ENCODE results near the gene GRSF1. TPM values are rescaled to one million over a fixed set of nuclear protein-coding genes. Genes with fewer than 3 reads are reported as not detected.

Gene GRSF1
- total RNA-seq, 2 experiments from 2014 or later: 32.8 to 67.0 TPM

- H3K36me3 ChIP-seq (ENCODE audit: insufficient read depth, low read length): no peaks in the 10 kb centered on the region
- TF ChIP-seq CTCF (conservative IDR thresholded peaks at IDR 0.05; ENCODE audit: low read length) (no peak), EZH2phosphoT487 (IDR thresholded peaks at IDR 0.05; ENCODE audit: borderline replicate concordance, low read depth, low read length) (no peak)
- peak overlapping the region; percentile 8; the same call in 1 of the 2 replicates for H2AFZ ChIP-seq (ENCODE audit: low read length)
- CTCF ChIA-PET (ENCODE audit: unreplicated experiment): no interaction called here
- H3K79me2 ChIP-seq (ENCODE audit: insufficient read depth, low read depth, low read length): no peaks in the 10 kb centered on the region
- no peaks in the 10 kb centered on the region for H3K9me3 ChIP-seq (ENCODE audit: low read length)
- no peak overlapping the region for H3K27ac ChIP-seq (ENCODE audit: low read depth, low read length, poor library complexity, severe bottlenecking)
- DNase-seq (ENCODE audit: low spot score): no peak
- no peaks in the 10 kb centered on the region for H3K9me2 ChIP-seq (ENCODE audit: insufficient read depth, low read length)
- no TSS peak for BruUV-seq (replicated peaks)
- POLR2A ChIA-PET: interaction anchor here (0.9 to 1.0 kb wide), 3 partner anchors 10 to 79 kb away, joined by 3 to 4 read pairs (median 3); no protein-coding TSS in a partner anchor
- no peaks in the 10 kb centered on the region for H4K20me1 ChIP-seq (ENCODE audit: insufficient read depth, low read length)
- intact Hi-C loops (cut with micrococcal nuclease; ENCODE audit: unreplicated experiment): no loop called here
- no peak overlapping the region for H3K4me3 ChIP-seq (ENCODE audit: low read depth, low read length, poor library complexity, severe bottlenecking)
- H3K4me1 ChIP-seq (ENCODE audit: insufficient read depth, low read length, poor library complexity, severe bottlenecking): peaks cover 23% of the 10 kb centered on the region
- no peak overlapping the region for H3K4me2 ChIP-seq (ENCODE audit: low read length)
Observed at GRCh38 chr4:70873216-70873615, 33.5 kb upstream of the GRSF1 start.

GRCh38 chr4:70868778-70869177 lies 29.1 kb upstream of the GRSF1 start:
- ChIA-PET CTCF (ENCODE audit: unreplicated experiment) (no interaction called here), POLR2A (no interaction called here)
- no peak overlapping the region for H2AFZ ChIP-seq (ENCODE audit: low read length)
- no peak overlapping the region for H3K27ac ChIP-seq (ENCODE audit: low read depth, low read length, poor library complexity, severe bottlenecking)
- no peak for TF ChIP-seq CTCF (conservative IDR thresholded peaks at IDR 0.05; ENCODE audit: low read length)
- no peak for TF ChIP-seq EZH2phosphoT487 (IDR thresholded peaks at IDR 0.05; ENCODE audit: borderline replicate concordance, low read depth, low read length)
- DNase-seq (ENCODE audit: low spot score): no peak
- no peaks in the 10 kb centered on the region for H3K36me3 ChIP-seq (ENCODE audit: insufficient read depth, low read length)
- no peaks in the 10 kb centered on the region for H4K20me1 ChIP-seq (ENCODE audit: insufficient read depth, low read length)
- no peak overlapping the region for H3K4me2 ChIP-seq (ENCODE audit: low read length)
- BruUV-seq (replicated peaks): no TSS peak
- no peaks in the 10 kb centered on the region for H3K4me1 ChIP-seq (ENCODE audit: insufficient read depth, low read length, poor library complexity, severe bottlenecking)
- H3K79me2 ChIP-seq (ENCODE audit: insufficient read depth, low read depth, low read length): no peaks in the 10 kb centered on the region
- no peak overlapping the region for H3K4me3 ChIP-seq (ENCODE audit: low read depth, low read length, poor library complexity, severe bottlenecking)
- H3K9me2 ChIP-seq (ENCODE audit: insufficient read depth, low read length): no peaks in the 10 kb centered on the region
- intact Hi-C loops (cut with micrococcal nuclease; ENCODE audit: unreplicated experiment): no loop called here
- no peaks in the 10 kb centered on the region for H3K9me3 ChIP-seq (ENCODE audit: low read length)

GRCh38 chr4:70863099-70863790 lies 23.6 kb upstream of the GRSF1 start:
- Histone ChIP-seq H3K4me3 (ENCODE audit: low read depth, low read length, poor library complexity, severe bottlenecking) (no peak overlapping the region), H3K4me1 (ENCODE audit: insufficient read depth, low read length, poor library complexity, severe bottlenecking) (no peaks in the 10 kb centered on the region), H4K20me1 (ENCODE audit: insufficient read depth, low read length) (no peaks in the 10 kb centered on the region), H3K36me3 (ENCODE audit: insufficient read depth, low read length) (no peaks in the 10 kb centered on the region), H3K79me2 (ENCODE audit: insufficient read depth, low read depth, low read length) (no peaks in the 10 kb centered on the region), H3K9me2 (ENCODE audit: insufficient read depth, low read length) (no peaks in the 10 kb centered on the region), H3K9me3 (ENCODE audit: low read length) (no peaks in the 10 kb centered on the region), H3K27ac (ENCODE audit: low read depth, low read length, poor library complexity, severe bottlenecking) (no peak overlapping the region), H3K4me2 (ENCODE audit: low read length) (no peak overlapping the region), H2AFZ (ENCODE audit: low read length) (no peak overlapping the region)
- intact Hi-C loops (cut with micrococcal nuclease; ENCODE audit: unreplicated experiment): no loop called here
- no peak for DNase-seq (ENCODE audit: low spot score)
- TF ChIP-seq CTCF (conservative IDR thresholded peaks at IDR 0.05; ENCODE audit: low read length) (no peak), EZH2phosphoT487 (IDR thresholded peaks at IDR 0.05; ENCODE audit: borderline replicate concordance, low read depth, low read length) (no peak)
- no TSS peak for BruUV-seq (replicated peaks)
- POLR2A ChIA-PET: interaction anchor here (0.6 to 1.3 kb wide), 4 partner anchors 11 to 109 kb away, joined by 3 read pairs; no protein-coding TSS in a partner anchor
- CTCF ChIA-PET (ENCODE audit: unreplicated experiment): no interaction called here
